Uterus (tissue), 4 donors: ENCODE data around the gene NUP133. TPM values are rescaled to one million over a fixed set of nuclear protein-coding genes. Genes with fewer than 3 reads are reported as not detected.
A peak's percentile ranks its signal among the peaks of the same experiment; 100 is the strongest.

Experiments used
- DNase-seq, 2 donors: peaks; one replicate each; pipeline ENCODE4 v3.0.0-alpha.2; 2019 to 2020
- H3K27ac ChIP-seq, 2 donors: fragments of 200-600 bp; sonication (generic); 1 replicate in 1 of 2; 2 replicates in 1 of 2; pipeline ENCODE4 v1.5.1; 2016 to 2018
- H3K27me3 ChIP-seq, 2 donors: fragments of 200-600 bp; sonication (generic); one replicate each; pipeline ENCODE4 v1.5.1; 2018 to 2019; ENCODE audit warnings: control low read depth in 1 of 2
- H3K36me3 ChIP-seq, 2 donors: fragments of 200-600 bp; sonication (generic); one replicate each; pipeline ENCODE4 v1.5.1; 2019; ENCODE audit warnings: control low read depth in 1 of 2
- H3K4me1 ChIP-seq, 2 donors: fragments of 200-600 bp; sonication (generic); one replicate each; pipeline ENCODE4 v1.5.1; 2018 to 2019; ENCODE audit warnings: control low read depth in 1 of 2
- H3K4me3 ChIP-seq, 2 donors: fragments of 200-600 bp; sonication (generic); 1 replicate in 1 of 2; 2 replicates in 1 of 2; pipeline ENCODE4 v1.5.1; 2018 to 2019; ENCODE audit warnings: mild to moderate bottlenecking in 1 of 2
- H3K9me3 ChIP-seq, 2 donors: fragments of 200-600 bp; sonication (generic); one replicate each; pipeline ENCODE4 v1.5.1; 2019; ENCODE audit warnings: control low read depth in 1 of 2
- CTCF ChIP-seq, 4 experiments: fragments of 200-600 bp in 2 of 4; fragments of 450-650 bp in 2 of 4; sonication (generic) in 2 of 4; IDR thresholded peaks; one replicate each; pipeline ENCODE4 v1.5.1; 2016 to 2019; ENCODE audit warnings: antibody characterized with exemption in 4 of 4, mild to moderate bottlenecking in 2 of 4, moderate library complexity in 1 of 4
- POLR2A ChIP-seq, 2 donors: fragments of 450-650 bp; IDR thresholded peaks; one replicate each; pipeline ENCODE4 v1.6.1; 2016; ENCODE audit warnings: antibody characterized with exemption in 2 of 2, mild to moderate bottlenecking in 1 of 2, moderate library complexity in 1 of 2
- intact Hi-C: fragments of 100-400 bp; cut with DNase I; formaldehyde crosslinking; loops from one replicate; pipeline ENCODE4 v1.15.1; 2023; ENCODE audit warnings: low total_unique reads
- total RNA-seq, 4 donors: library from RNA; depleted of rRNA in 3 of 4; stranded (reverse); fragments of >200 nt in 3 of 4; gene quantifications; one replicate each; pipeline versions ENCODE4 v1.1.0 to v1.2.4, GENCODE V29; 2014 to 2023
- donor health status: DM: yes; HTN: yes; CAD: no.

The NUP133 gene
- total RNA-seq, 4 donors from 2014 or later = 25.6 to 58.6 (median 37.1) TPM

- peak overlapping the region; percentile 66 to 70 for H3K27ac ChIP-seq
- no peaks in the 10 kb centered on the region for H3K36me3 ChIP-seq
- H3K4me3 ChIP-seq = no peak overlapping the region
- TF ChIP-seq POLR2A (IDR thresholded peaks at IDR 0.05) = no peak
- no peak for TF ChIP-seq CTCF (IDR thresholded peaks at IDR 0.05)
- H3K9me3 ChIP-seq = no peaks in the 10 kb centered on the region
- DNase-seq = peak; percentile 70 to 80
- intact Hi-C loops = no loop called here
- peaks cover 0 to 18% of the 10 kb centered on the region in 2 donors for H3K4me1 ChIP-seq
- peaks cover 0 to 12% of the 10 kb centered on the region in 2 donors for H3K27me3 ChIP-seq
Observed at GRCh38 chr1:229410692-229411433, 97.3 kb downstream of the NUP133 start.

- intact Hi-C loops = no loop called here
- Histone ChIP-seq H3K36me3 (no peaks in the 10 kb centered on the region), H3K27me3 (peaks cover 0 to 12% of the 10 kb centered on the region in 2 donors), H3K4me3 (no peak overlapping the region), H3K9me3 (no peaks in the 10 kb centered on the region), H3K27ac (peak overlapping the region; percentile 66 to 70), H3K4me1 (peaks cover 0 to 18% of the 10 kb centered on the region in 2 donors)
- no peak for DNase-seq
- TF ChIP-seq POLR2A (IDR thresholded peaks at IDR 0.05) (no peak), CTCF (IDR thresholded peaks at IDR 0.05) (no peak)
Observed at GRCh38 chr1:229410370-229410691, 97.8 kb downstream of the NUP133 start.

- peaks cover 0 to 18% of the 10 kb centered on the region in 2 donors for H3K4me1 ChIP-seq
- no peak overlapping the region for H3K4me3 ChIP-seq
- TF ChIP-seq CTCF (IDR thresholded peaks at IDR 0.05) = no peak
- no peak for TF ChIP-seq POLR2A (IDR thresholded peaks at IDR 0.05)
- H3K36me3 ChIP-seq = no peaks in the 10 kb centered on the region
- H3K27me3 ChIP-seq = peaks cover 0 to 12% of the 10 kb centered on the region in 2 donors
- H3K27ac ChIP-seq = peak overlapping the region in 1 of 2 donors; percentile 70
- DNase-seq = no peak
- H3K9me3 ChIP-seq = no peaks in the 10 kb centered on the region
- intact Hi-C loops = no loop called here
Observed at GRCh38 chr1:229409616-229410369, 98.3 kb downstream of the NUP133 start.

- intact Hi-C loops = no loop called here
- no peak overlapping the region for H3K4me3 ChIP-seq
- no peak overlapping the region for H3K27ac ChIP-seq
- peaks cover 0 to 18% of the 10 kb centered on the region in 2 donors for H3K4me1 ChIP-seq
- H3K9me3 ChIP-seq = no peaks in the 10 kb centered on the region
- TF ChIP-seq POLR2A (IDR thresholded peaks at IDR 0.05) (no peak), CTCF (IDR thresholded peaks at IDR 0.05) (no peak)
- DNase-seq = no peak
- peaks cover 0 to 12% of the 10 kb centered on the region in 2 donors for H3K27me3 ChIP-seq
- H3K36me3 ChIP-seq = no peaks in the 10 kb centered on the region
Observed at GRCh38 chr1:229408458-229409037, 99.6 kb downstream of the NUP133 start.
